Neutrophil (primary cell): Measurements from ENCODE around the gene HOXB3.

Source experiments
- H3K27ac ChIP-seq: fragments of 200-600 bp; sonication (generic); 2 replicates; pipeline ENCODE4 v1.5.1; 2016; ENCODE audit warnings: mild to moderate bottlenecking, moderate library complexity
- H3K27me3 ChIP-seq: fragments of 200-600 bp; sonication (generic); 2 replicates; pipeline ENCODE4 v1.6.0; 2016; ENCODE audit warnings: mild to moderate bottlenecking
- H3K36me3 ChIP-seq: fragments of 200-600 bp; sonication (generic); 2 replicates; pipeline ENCODE4 v1.5.1; 2017
- H3K4me1 ChIP-seq, 2 experiments: fragments of 200-600 bp in 1 of 2; sonication (generic) in 1 of 2; 1 replicate in 1 of 2; 2 replicates in 1 of 2; pipeline versions ENCODE4 v1.5.1 to v1.6.1; 2013 to 2016; ENCODE audit warnings: low read depth in 1 of 2, low read length in 1 of 2, mild to moderate bottlenecking in 1 of 2, moderate library complexity in 1 of 2; ENCODE audit not compliant: control insufficient read depth in 1 of 2, insufficient read depth in 1 of 2
- H3K4me3 ChIP-seq, 2 experiments: fragments of 200-600 bp in 1 of 2; sonication (generic) in 1 of 2; 1 replicate in 1 of 2; 2 replicates in 1 of 2; pipeline ENCODE4 v1.5.1; 2013 to 2016; ENCODE audit warnings: low read depth in 1 of 2, low read length in 1 of 2, mild to moderate bottlenecking in 1 of 2, moderate library complexity in 1 of 2
- H3K9me3 ChIP-seq: fragments of 200-600 bp; sonication (generic); 2 replicates; pipeline ENCODE4 v1.5.1; 2016
- CTCF ChIP-seq: fragments of 200-600 bp; sonication (generic); IDR thresholded peaks from 2 replicates; pipeline ENCODE4 v1.5.1; 2016; ENCODE audit warnings: antibody characterized with exemption

The HOXB3 gene

DNA sequence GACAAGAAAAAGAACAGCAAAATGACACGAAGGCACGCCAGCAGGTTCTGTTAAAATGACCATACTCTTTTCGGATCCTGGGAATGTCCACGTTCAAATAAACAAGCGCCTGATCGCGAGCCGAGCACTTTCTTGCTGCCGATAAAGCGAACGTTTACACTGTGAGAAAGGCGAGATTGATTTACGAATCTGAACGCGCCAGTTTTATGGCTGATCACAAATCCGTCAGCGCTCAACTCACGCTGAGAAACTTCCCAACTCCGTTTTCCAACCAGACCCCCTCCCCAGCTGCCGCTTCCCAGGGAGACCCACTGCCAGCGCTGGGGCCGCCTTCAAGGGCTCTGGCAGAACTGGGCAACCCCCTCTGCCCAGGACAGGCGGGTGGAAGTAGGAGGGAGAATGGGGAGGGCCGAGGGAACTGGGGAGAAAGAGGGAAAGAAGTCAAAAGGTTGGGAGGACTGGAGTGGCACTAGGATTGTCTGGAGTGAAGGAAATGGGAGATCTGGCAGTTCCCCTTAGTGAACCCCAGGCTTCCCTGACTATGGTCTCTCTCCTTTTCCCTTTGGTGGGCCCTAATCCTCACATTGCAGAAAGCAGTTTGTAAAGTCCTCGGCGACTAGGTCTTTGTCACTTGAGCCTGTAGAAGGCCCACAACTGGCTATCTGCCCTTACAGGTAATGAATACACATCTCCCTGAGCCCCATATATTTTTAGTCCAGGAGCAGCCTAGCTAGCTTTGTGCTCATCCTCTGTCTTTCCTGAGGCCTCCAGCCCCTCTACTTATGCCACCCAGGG is 18.8 kb downstream of the HOXB3 start:
- no peak overlapping the region for H3K27ac ChIP-seq
- no peaks in the 10 kb centered on the region for H3K36me3 ChIP-seq
- TF ChIP-seq CTCF, result no peak
- H3K4me1 ChIP-seq, result no peaks in the 10 kb centered on the region
- no peaks in the 10 kb centered on the region for H3K9me3 ChIP-seq
- H3K4me3 ChIP-seq, result no peak overlapping the region
- H3K27me3 ChIP-seq, result peaks cover 100% of the 10 kb centered on the region

GRCh38 chr17:48570325-48571023 is 19.6 kb downstream of the HOXB3 start:
- no peak overlapping the region for H3K4me3 ChIP-seq
- no peak overlapping the region for H3K27ac ChIP-seq
- H3K9me3 ChIP-seq, result no peaks in the 10 kb centered on the region
- H3K36me3 ChIP-seq, result no peaks in the 10 kb centered on the region
- H3K27me3 ChIP-seq, result peaks cover 100% of the 10 kb centered on the region
- TF ChIP-seq CTCF, result no peak
- no peaks in the 10 kb centered on the region for H3K4me1 ChIP-seq

DNA sequence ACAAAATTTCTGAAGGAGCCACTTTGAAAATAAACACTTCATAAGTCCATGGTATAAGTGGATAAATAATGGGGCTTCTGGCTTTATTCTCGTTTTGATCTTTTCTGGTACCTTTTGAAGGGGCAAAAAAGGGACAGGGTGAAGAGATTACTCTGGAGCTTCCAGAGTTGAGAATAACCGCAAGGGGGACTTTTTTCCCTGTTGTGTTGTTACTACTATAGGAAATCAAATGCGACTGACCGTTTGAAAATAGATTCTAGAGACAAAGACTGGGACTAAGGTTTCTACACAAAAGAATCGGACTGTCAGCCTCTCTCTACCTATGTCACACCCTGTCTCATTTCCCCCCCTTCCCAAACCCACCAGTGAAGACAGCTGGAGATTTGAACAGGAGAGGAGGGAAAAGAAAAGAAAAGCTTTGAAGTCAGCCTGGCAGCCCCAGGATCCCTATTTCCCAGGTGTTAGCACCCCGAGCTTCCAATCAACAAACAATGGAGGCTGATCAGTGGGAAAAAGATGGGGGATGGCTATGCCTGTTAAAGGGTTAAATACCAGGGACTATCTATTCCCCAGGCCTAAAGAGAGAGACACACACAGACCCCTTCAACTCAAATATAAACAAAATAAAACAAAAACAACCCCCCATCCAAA is 20.2 kb downstream of the HOXB3 start:
- no peak for TF ChIP-seq CTCF
- no peak overlapping the region for H3K4me3 ChIP-seq
- peaks cover 100% of the 10 kb centered on the region for H3K27me3 ChIP-seq
- H3K36me3 ChIP-seq, result no peaks in the 10 kb centered on the region
- H3K9me3 ChIP-seq, result no peaks in the 10 kb centered on the region
- H3K4me1 ChIP-seq, result no peaks in the 10 kb centered on the region
- H3K27ac ChIP-seq, result no peak overlapping the region

DNA sequence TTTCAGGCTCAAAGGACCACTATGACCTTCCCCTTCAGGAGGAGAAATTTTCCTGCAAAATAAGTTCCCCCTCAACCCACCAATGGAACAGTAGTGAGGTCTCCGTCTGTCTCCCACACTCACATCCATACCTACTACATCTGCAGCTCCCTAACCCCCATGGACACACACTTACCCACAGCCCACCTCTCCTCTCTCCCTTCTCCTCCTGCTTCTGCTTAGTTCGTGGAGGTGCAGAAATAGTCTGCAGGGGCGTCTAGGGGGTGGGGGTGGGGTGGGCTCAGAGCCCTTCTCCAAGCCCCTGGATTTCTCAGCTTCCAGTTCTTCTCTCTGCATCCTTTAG is 20.8 kb downstream of the HOXB3 start:
- Histone ChIP-seq H3K9me3 (no peaks in the 10 kb centered on the region), H3K4me1 (no peaks in the 10 kb centered on the region), H3K27me3 (peaks cover 100% of the 10 kb centered on the region), H3K4me3 (no peak overlapping the region), H3K36me3 (no peaks in the 10 kb centered on the region), H3K27ac (no peak overlapping the region)
- TF ChIP-seq CTCF, result no peak

DNA sequence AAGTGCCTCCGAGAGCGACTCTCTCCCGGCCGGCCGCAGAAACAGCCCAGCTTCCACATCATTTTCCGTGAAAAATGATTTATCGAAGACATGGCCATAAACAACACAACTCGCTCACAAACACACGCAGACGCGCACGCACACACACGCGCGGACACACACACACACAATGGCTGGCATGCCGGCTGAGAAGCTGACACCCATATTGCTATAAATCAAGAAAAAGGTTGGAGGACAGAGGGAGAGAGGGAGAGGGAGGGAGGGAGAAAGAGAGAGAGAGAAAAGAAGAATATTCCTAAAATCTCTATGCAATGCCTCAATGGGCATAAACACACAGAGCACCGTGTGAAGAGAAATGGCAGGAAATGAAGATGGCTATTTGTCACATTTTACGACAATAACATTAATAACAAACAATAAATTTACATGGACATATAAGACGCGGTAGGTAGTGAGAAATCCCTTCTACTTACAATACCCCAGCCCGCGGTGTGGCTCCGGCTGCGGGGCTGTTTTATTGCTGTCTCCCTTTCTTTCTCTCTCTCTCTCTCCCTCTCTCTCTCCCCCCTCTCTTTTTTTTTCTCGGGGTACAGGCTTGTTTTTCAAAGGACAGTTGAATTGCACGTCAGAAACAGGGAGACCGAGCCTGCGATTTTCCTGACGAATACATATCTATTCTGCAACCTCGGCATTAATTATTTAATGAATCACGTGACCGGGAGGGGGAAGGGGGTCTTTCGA is 21.4 kb downstream of the HOXB3 start:
- Histone ChIP-seq H3K9me3 (no peaks in the 10 kb centered on the region), H3K4me1 (no peaks in the 10 kb centered on the region), H3K27me3 (peaks cover 100% of the 10 kb centered on the region), H3K36me3 (no peaks in the 10 kb centered on the region), H3K27ac (no peak overlapping the region), H3K4me3 (no peak overlapping the region)
- no peak for TF ChIP-seq CTCF
